ENCODE results near the gene SEMA6B. TPM values are rescaled to one million over a fixed set of nuclear protein-coding genes. Genes with fewer than 3 reads are reported as not detected.

The SEMA6B gene
- total and polyA plus RNA-seq, 2 of the 8 experiments (the other 6 are each of a cell fraction or from before 2014, with no cell fraction given), result 31.3 to 54.4 TPM

- TF ChIP-seq, protein P1, sequence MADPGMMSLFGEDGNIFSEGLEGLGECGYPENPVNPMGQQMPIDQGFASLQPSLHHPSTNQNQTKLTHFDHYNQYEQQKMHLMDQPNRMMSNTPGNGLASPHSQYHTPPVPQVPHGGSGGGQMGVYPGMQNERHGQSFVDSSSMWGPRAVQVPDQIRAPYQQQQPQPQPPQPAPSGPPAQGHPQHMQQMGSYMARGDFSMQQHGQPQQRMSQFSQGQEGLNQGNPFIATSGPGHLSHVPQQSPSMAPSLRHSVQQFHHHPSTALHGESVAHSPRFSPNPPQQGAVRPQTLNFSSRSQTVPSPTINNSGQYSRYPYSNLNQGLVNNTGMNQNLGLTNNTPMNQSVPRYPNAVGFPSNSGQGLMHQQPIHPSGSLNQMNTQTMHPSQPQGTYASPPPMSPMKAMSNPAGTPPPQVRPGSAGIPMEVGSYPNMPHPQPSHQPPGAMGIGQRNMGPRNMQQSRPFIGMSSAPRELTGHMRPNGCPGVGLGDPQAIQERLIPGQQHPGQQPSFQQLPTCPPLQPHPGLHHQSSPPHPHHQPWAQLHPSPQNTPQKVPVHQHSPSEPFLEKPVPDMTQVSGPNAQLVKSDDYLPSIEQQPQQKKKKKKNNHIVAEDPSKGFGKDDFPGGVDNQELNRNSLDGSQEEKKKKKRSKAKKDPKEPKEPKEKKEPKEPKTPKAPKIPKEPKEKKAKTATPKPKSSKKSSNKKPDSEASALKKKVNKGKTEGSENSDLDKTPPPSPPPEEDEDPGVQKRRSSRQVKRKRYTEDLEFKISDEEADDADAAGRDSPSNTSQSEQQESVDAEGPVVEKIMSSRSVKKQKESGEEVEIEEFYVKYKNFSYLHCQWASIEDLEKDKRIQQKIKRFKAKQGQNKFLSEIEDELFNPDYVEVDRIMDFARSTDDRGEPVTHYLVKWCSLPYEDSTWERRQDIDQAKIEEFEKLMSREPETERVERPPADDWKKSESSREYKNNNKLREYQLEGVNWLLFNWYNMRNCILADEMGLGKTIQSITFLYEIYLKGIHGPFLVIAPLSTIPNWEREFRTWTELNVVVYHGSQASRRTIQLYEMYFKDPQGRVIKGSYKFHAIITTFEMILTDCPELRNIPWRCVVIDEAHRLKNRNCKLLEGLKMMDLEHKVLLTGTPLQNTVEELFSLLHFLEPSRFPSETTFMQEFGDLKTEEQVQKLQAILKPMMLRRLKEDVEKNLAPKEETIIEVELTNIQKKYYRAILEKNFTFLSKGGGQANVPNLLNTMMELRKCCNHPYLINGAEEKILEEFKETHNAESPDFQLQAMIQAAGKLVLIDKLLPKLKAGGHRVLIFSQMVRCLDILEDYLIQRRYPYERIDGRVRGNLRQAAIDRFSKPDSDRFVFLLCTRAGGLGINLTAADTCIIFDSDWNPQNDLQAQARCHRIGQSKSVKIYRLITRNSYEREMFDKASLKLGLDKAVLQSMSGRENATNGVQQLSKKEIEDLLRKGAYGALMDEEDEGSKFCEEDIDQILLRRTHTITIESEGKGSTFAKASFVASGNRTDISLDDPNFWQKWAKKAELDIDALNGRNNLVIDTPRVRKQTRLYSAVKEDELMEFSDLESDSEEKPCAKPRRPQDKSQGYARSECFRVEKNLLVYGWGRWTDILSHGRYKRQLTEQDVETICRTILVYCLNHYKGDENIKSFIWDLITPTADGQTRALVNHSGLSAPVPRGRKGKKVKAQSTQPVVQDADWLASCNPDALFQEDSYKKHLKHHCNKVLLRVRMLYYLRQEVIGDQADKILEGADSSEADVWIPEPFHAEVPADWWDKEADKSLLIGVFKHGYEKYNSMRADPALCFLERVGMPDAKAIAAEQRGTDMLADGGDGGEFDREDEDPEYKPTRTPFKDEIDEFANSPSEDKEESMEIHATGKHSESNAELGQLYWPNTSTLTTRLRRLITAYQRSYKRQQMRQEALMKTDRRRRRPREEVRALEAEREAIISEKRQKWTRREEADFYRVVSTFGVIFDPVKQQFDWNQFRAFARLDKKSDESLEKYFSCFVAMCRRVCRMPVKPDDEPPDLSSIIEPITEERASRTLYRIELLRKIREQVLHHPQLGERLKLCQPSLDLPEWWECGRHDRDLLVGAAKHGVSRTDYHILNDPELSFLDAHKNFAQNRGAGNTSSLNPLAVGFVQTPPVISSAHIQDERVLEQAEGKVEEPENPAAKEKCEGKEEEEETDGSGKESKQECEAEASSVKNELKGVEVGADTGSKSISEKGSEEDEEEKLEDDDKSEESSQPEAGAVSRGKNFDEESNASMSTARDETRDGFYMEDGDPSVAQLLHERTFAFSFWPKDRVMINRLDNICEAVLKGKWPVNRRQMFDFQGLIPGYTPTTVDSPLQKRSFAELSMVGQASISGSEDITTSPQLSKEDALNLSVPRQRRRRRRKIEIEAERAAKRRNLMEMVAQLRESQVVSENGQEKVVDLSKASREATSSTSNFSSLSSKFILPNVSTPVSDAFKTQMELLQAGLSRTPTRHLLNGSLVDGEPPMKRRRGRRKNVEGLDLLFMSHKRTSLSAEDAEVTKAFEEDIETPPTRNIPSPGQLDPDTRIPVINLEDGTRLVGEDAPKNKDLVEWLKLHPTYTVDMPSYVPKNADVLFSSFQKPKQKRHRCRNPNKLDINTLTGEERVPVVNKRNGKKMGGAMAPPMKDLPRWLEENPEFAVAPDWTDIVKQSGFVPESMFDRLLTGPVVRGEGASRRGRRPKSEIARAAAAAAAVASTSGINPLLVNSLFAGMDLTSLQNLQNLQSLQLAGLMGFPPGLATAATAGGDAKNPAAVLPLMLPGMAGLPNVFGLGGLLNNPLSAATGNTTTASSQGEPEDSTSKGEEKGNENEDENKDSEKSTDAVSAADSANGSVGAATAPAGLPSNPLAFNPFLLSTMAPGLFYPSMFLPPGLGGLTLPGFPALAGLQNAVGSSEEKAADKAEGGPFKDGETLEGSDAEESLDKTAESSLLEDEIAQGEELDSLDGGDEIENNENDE (IDR thresholded peaks at IDR 0.05; ENCODE audit: insufficient replicate concordance, low read length), result no peak
- no peak for TF ChIP-seq RBBP5 (IDR thresholded peaks at IDR 0.05; ENCODE audit: borderline replicate concordance, low read depth, low read length)
- TF ChIP-seq KDM4A (IDR thresholded peaks at IDR 0.05; ENCODE audit: low read depth, low read length, severe bottlenecking), result no peak
- no peak for TF ChIP-seq JUND (IDR thresholded peaks at IDR 0.05; ENCODE audit: low read length)
- no peak for TF ChIP-seq POU5F1 (IDR thresholded peaks at IDR 0.05; ENCODE audit: low read depth, low read length)
- no peak for TF ChIP-seq SIX5 (IDR thresholded peaks at IDR 0.05; ENCODE audit: low read depth, low read length)
- no peak for TF ChIP-seq USF2 (IDR thresholded peaks at IDR 0.05; ENCODE audit: low read length)
- no peak for TF ChIP-seq SUZ12 (IDR thresholded peaks at IDR 0.05; ENCODE audit: low read length)
- TF ChIP-seq KDM1A (IDR thresholded peaks at IDR 0.05; ENCODE audit: borderline replicate concordance, low read length), result no peak
Measured at GRCh38 chr19:4580961-4581665, 21.6 kb upstream of the SEMA6B start (continued).

Measured in H1 (cell line).